IMR-90 (cell line): ENCODE results near the gene TMEFF1. TPM values are rescaled to one million over a fixed set of nuclear protein-coding genes. Genes with fewer than 3 reads are reported as not detected.

Experiments
- ATAC-seq: fragments of 200-7000 bp; cut with Tn5 transposase; 2 replicates; pipeline ENCODE4 v1.9.1; 2020; ENCODE audit warnings: low read depth, mild to moderate bottlenecking, moderate library complexity
- BruUV-seq: library from RNA; stranded (reverse); fragments of 400-500 nt; replicated peaks from 2 replicates; lab custom pipeline; 2021; lab: Mats Ljungman, UMichigan
- CTCF ChIA-PET: fragments of 300-600 bp; formaldehyde crosslinking; extraction: SDS; loops from one replicate; lab custom pipeline; 2021; ENCODE audit warnings: antibody characterized with exemption; lab: Yijun Ruan, JAX
- POLR2A ChIA-PET: fragments of 300-600 bp; sonication (Branson Sonifier 250); formaldehyde crosslinking; loops from one replicate; lab custom pipeline; 2022; ENCODE audit warnings: antibody characterized with exemption; ENCODE audit not compliant: unreplicated experiment; lab: Charles Lee
- DNase-seq: peaks from one replicate; pipeline ENCODE4 v3.0.0; 2013
- H2AFZ ChIP-seq: replicated peaks from 2 replicates; pipeline ENCODE3; 2013; ENCODE audit warnings: low read length, mild to moderate bottlenecking; ENCODE audit not compliant: poor library complexity
- H2AK5ac ChIP-seq: 2 replicates; pipeline ENCODE4 v1.6.1; 2013; ENCODE audit warnings: low read depth, low read length, inconsistent platforms
- H2AK9ac ChIP-seq: replicated peaks from 2 replicates; pipeline ENCODE3; 2013; ENCODE audit warnings: mild to moderate bottlenecking, low read depth, low read length, moderate library complexity; ENCODE audit not compliant: poor library complexity
- H2BK120ac ChIP-seq: 2 replicates; pipeline ENCODE4 v1.6.1; 2013; ENCODE audit warnings: low read depth, low read length, inconsistent platforms
- H2BK15ac ChIP-seq: 3 replicates; pipeline ENCODE4 v1.6.1; 2013; ENCODE audit warnings: low read depth, low read length, inconsistent platforms
- H2BK20ac ChIP-seq: 2 replicates; pipeline ENCODE4 v1.6.1; 2013; ENCODE audit warnings: low read depth, mild to moderate bottlenecking, inconsistent platforms, low read length, moderate library complexity
- H2BK5ac ChIP-seq: 2 replicates; pipeline ENCODE4 v1.6.1; 2013; ENCODE audit warnings: mild to moderate bottlenecking, low read depth, low read length, inconsistent platforms; ENCODE audit not compliant: poor library complexity, severe bottlenecking
- H3K14ac ChIP-seq: replicated peaks from 2 replicates; pipeline ENCODE4 v1.6.1; 2013; ENCODE audit warnings: low read depth, low read length, inconsistent platforms
- H3K18ac ChIP-seq: 2 replicates; pipeline ENCODE4 v1.6.1; 2013; ENCODE audit warnings: low read depth, low read length, control low read depth
- H3K23ac ChIP-seq: 2 replicates; pipeline ENCODE4 v1.6.1; 2013; ENCODE audit warnings: low read depth, low read length, inconsistent platforms
- H3K27ac ChIP-seq: 2 replicates; pipeline ENCODE4 v1.5.1; 2013; ENCODE audit warnings: mild to moderate bottlenecking, control low read depth, low read length; ENCODE audit not compliant: insufficient read depth
- H3K27me3 ChIP-seq: 2 replicates; pipeline ENCODE4 v1.6.1; 2013; ENCODE audit warnings: low read length; ENCODE audit not compliant: control insufficient read depth, insufficient read depth
- H3K36me3 ChIP-seq: 2 replicates; pipeline ENCODE4 v1.6.1; 2013; ENCODE audit warnings: low read length, mixed read lengths; ENCODE audit not compliant: control insufficient read depth, insufficient read depth
- H3K4ac ChIP-seq: 2 replicates; pipeline ENCODE4 v1.6.1; 2013; ENCODE audit warnings: low read depth, low read length, inconsistent platforms
- H3K4me1 ChIP-seq: 2 replicates; pipeline ENCODE4 v1.6.1; 2013; ENCODE audit warnings: low read length, mixed read lengths; ENCODE audit not compliant: control insufficient read depth, insufficient read depth
- H3K4me2 ChIP-seq: 2 replicates; pipeline ENCODE4 v1.6.1; 2013; ENCODE audit warnings: low read depth, mild to moderate bottlenecking, control low read depth, low read length, moderate library complexity
- H3K4me3 ChIP-seq: 2 replicates; pipeline ENCODE4 v1.5.1; 2013; ENCODE audit warnings: low read depth, mild to moderate bottlenecking, control low read depth, low read length, moderate library complexity; ENCODE audit not compliant: insufficient read depth
- H3K56ac ChIP-seq: 2 replicates; pipeline ENCODE4 v1.6.1; 2013; ENCODE audit warnings: low read length, inconsistent platforms; ENCODE audit not compliant: insufficient read depth; ENCODE audit errors: extremely low read depth
- H3K79me1 ChIP-seq, 2 experiments: 2 replicates each; pipeline ENCODE4 v1.6.1; 2013; ENCODE audit warnings: low read length in 2 of 2, inconsistent platforms in 1 of 2, low read depth in 1 of 2
- H3K9ac ChIP-seq: 2 replicates; pipeline ENCODE4 v1.6.1; 2013; ENCODE audit warnings: low read depth, low read length, control low read depth
- H3K9me1 ChIP-seq: 2 replicates; pipeline ENCODE4 v1.6.1; 2013; ENCODE audit warnings: low read length, inconsistent platforms; ENCODE audit not compliant: insufficient read depth
- H3K9me3 ChIP-seq: 2 replicates; pipeline ENCODE4 v1.6.1; 2013; ENCODE audit warnings: low read length; ENCODE audit not compliant: control insufficient read depth, insufficient read depth
- H4K20me1 ChIP-seq: 2 replicates; pipeline ENCODE4 v1.6.1; 2013; ENCODE audit warnings: low read length, inconsistent platforms; ENCODE audit not compliant: insufficient read depth
- H4K5ac ChIP-seq: 2 replicates; pipeline ENCODE4 v1.6.1; 2013; ENCODE audit warnings: mild to moderate bottlenecking, low read depth, low read length, control low read depth
- H4K8ac ChIP-seq, 2 experiments: 2 replicates each; pipeline ENCODE4 v1.6.1; 2013; ENCODE audit warnings: low read depth in 2 of 2, low read length in 2 of 2, control low read depth in 1 of 2, inconsistent platforms in 1 of 2
- H4K91ac ChIP-seq: 2 replicates; pipeline ENCODE4 v1.6.1; 2013; ENCODE audit warnings: low read depth, low read length, inconsistent platforms; ENCODE audit not compliant: insufficient read depth
- BHLHE40 ChIP-seq: fragments of 150-350 bp; IDR thresholded peaks from 2 replicates; pipeline ENCODE4 v1.6.1; 2016; ENCODE audit warnings: mild to moderate bottlenecking, low read depth, low read length
- CEBPB ChIP-seq: IDR thresholded peaks from 2 replicates; pipeline ENCODE4 v1.6.1; 2012; ENCODE audit warnings: low read depth, low read length, improper control_type of control experiment
- CTCF ChIP-seq: conservative IDR thresholded peaks from 2 replicates; pipeline ENCODE4 v1.5.1; 2012; ENCODE audit warnings: mild to moderate bottlenecking, low read depth, low read length, improper control_type of control experiment
- ELK1 ChIP-seq: fragments of 150-350 bp; IDR thresholded peaks from 2 replicates; pipeline ENCODE4 v1.6.1; 2016; ENCODE audit warnings: low read depth, mild to moderate bottlenecking, low read length, moderate library complexity, borderline replicate concordance
- FOS ChIP-seq: fragments of 150-350 bp; IDR thresholded peaks from 2 replicates; pipeline ENCODE4 v1.6.1; 2016; ENCODE audit warnings: low read depth, low read length
- MAZ ChIP-seq: IDR thresholded peaks from 2 replicates; pipeline ENCODE4 v1.6.1; 2012; ENCODE audit warnings: low read depth, mild to moderate bottlenecking, low read length, improper control_type of control experiment, moderate library complexity, borderline replicate concordance
- NFE2L2 ChIP-seq: fragments of 150-350 bp; IDR thresholded peaks from 2 replicates; pipeline ENCODE4 v1.6.1; 2016; ENCODE audit warnings: low read depth, mild to moderate bottlenecking, low read length
- POLR2A ChIP-seq: IDR thresholded peaks from 2 replicates; pipeline ENCODE4 v1.6.1; 2012; ENCODE audit warnings: mild to moderate bottlenecking, low read depth, low read length
- RAD21 ChIP-seq: IDR thresholded peaks from 2 replicates; pipeline ENCODE4 v1.6.1; 2012; ENCODE audit warnings: low read length, improper control_type of control experiment
- RCOR1 ChIP-seq: IDR thresholded peaks from 2 replicates; pipeline ENCODE4 v1.6.1; 2012; ENCODE audit warnings: mild to moderate bottlenecking, low read length, improper control_type of control experiment; ENCODE audit not compliant: insufficient replicate concordance
- RFX5 ChIP-seq: IDR thresholded peaks from 2 replicates; pipeline ENCODE4 v1.8.0; 2012; ENCODE audit warnings: low read depth, mild to moderate bottlenecking, low read length, moderate library complexity
- WGBS, 2 experiments: methylation state at CpG; one replicate each; pipeline versions ENCODE4 v1.1.5 to v1.1.7; 2013; ENCODE audit warnings: missing lambda C conversion rate in 2 of 2; ENCODE audit not compliant: insufficient read length in 1 of 2; ENCODE audit errors: extremely low coverage in 2 of 2; 5-methylcytosine and 5-hydroxymethylcytosine counted together
- dilution Hi-C: fragments of 300-500 bp; cut with HindIII; formaldehyde crosslinking; loops from one replicate; pipeline ENCODE4 v1.14.3; 2018; ENCODE audit warnings: low sequenced_read_pairs; ENCODE audit not compliant: unreplicated experiment
- in situ Hi-C: fragments of 300-500 bp; cut with MboI; formaldehyde crosslinking; loops from 3 replicates; pipeline ENCODE4 v1.14.3; 2019; ENCODE audit warnings: low sequenced_read_pairs, inconsistent platforms, mixed read lengths
- intact Hi-C: fragments of 100-400 bp; cut with micrococcal nuclease; formaldehyde crosslinking; loops from 2 replicates; pipeline ENCODE4 v1.10.0; 2022
- polyA plus RNA-seq, 3 experiments: library from polyadenylated mRNA; depleted of rRNA; stranded (reverse); fragments of >200 nt; gene quantifications; 2 replicates each; pipeline ENCODE4 v1.2.3, GENCODE V29; 2012; ENCODE audit warnings: low replicate concordance in 1 of 3
- total RNA-seq: library from RNA; depleted of rRNA; stranded (reverse); fragments of >200 nt; gene quantifications from 2 replicates; pipeline ENCODE4 v1.2.3, GENCODE V29; 2012

Gene TMEFF1
- total and polyA plus RNA-seq, 2 of the 4 experiments (the other 2 are of a cell fraction): 0.62 to 0.90 TPM

GRCh38 chr9:100437860-100438805 is 34.8 kb upstream of the TMEFF1 start (continued):
- no peak for TF ChIP-seq ELK1

GRCh38 chr9:100440071-100440470 is 32.9 kb upstream of the TMEFF1 start:
- no peak overlapping the region for H3K4me2 ChIP-seq
- no peak overlapping the region for H2AFZ ChIP-seq
- no peak overlapping the region for H3K56ac ChIP-seq
- no peak overlapping the region for H4K5ac ChIP-seq
- no peak overlapping the region for H3K4me3 ChIP-seq
- H3K27me3 ChIP-seq: no peaks in the 10 kb centered on the region
- H3K4ac ChIP-seq: no peak overlapping the region
- H4K8ac ChIP-seq: no peak overlapping the region
- intact Hi-C loops: no loop called here
- H3K36me3 ChIP-seq: peaks cover 13% of the 10 kb centered on the region
- H3K27ac ChIP-seq: no peak overlapping the region
- H3K9ac ChIP-seq: no peak overlapping the region
- DNase-seq: peak; percentile 76
- WGBS, 2 experiments: no CpG with 5 or more reads among the region's 3 CpGs
- peaks cover 94% of the 10 kb centered on the region for H4K20me1 ChIP-seq
- no peaks in the 10 kb centered on the region for H3K9me3 ChIP-seq
- CTCF ChIA-PET: interaction anchor here (0.6 kb wide), 1 partner anchor 1435 kb away, joined by 3 read pairs; no protein-coding TSS in a partner anchor
- no peak overlapping the region for H3K23ac ChIP-seq
- no peak overlapping the region for H2AK5ac ChIP-seq
- no peak overlapping the region for H2BK120ac ChIP-seq
- no peak overlapping the region for H2BK20ac ChIP-seq
- H3K4me1 ChIP-seq: peaks cover 10% of the 10 kb centered on the region
- no peak overlapping the region for H2AK9ac ChIP-seq
- H2BK5ac ChIP-seq: peak overlapping the region; percentile 39
- H3K18ac ChIP-seq: no peak overlapping the region
- POLR2A ChIA-PET: interaction anchor here (0.6 kb wide), 1 partner anchor 33 kb away, joined by 3 read pairs; the partner anchor contains the start of gene TMEFF1
- peaks cover 23% of the 10 kb centered on the region for H3K9me1 ChIP-seq
- BruUV-seq: no TSS peak
- in situ Hi-C loops: no loop called here
- H3K14ac ChIP-seq: no peak overlapping the region
- H3K79me1 ChIP-seq: peaks cover 5 to 59% of the 10 kb centered on the region in 2 experiments; a peak in 3 of 4 replicates
- H4K91ac ChIP-seq: no peak overlapping the region
- ATAC-seq: peak; percentile 68
- H2BK15ac ChIP-seq: no peak overlapping the region
- dilution Hi-C loops: no loop called here
- no peak for TF ChIP-seq ELK1
- TF ChIP-seq NFE2L2: no peak
- peak; percentile 93 for TF ChIP-seq CEBPB
- TF ChIP-seq MAZ: no peak
- no peak for TF ChIP-seq RAD21
- TF ChIP-seq POLR2A: no peak
- peak; percentile 77 for TF ChIP-seq RCOR1
- TF ChIP-seq CTCF: no peak
- no peak for TF ChIP-seq BHLHE40
- TF ChIP-seq FOS: peak; percentile 23; the same call in 1 of the 2 replicates
- TF ChIP-seq RFX5: no peak
